Transverse colon (tissue), 4 donors: Measurements from ENCODE around the gene API5. TPM values are rescaled to one million over a fixed set of nuclear protein-coding genes. Genes with fewer than 3 reads are reported as not detected.

Experiments used
- DNase-seq: peaks from one replicate; pipeline ENCODE4 v3.0.0-alpha.2; 2019
- H3K27ac ChIP-seq, 4 donors: fragments of 200-600 bp; sonication (generic); 2 replicates each; pipeline ENCODE4 v1.5.1; 2016 to 2018; ENCODE audit warnings: inconsistent platforms in 4 of 4
- H3K27me3 ChIP-seq: fragments of 200-600 bp; sonication (generic); 2 replicates; pipeline ENCODE4 v1.5.1; 2017; ENCODE audit warnings: inconsistent platforms
- H3K36me3 ChIP-seq, 4 donors: fragments of 200-600 bp; sonication (generic); 2 replicates each; pipeline ENCODE4 v1.5.1; 2017 to 2019; ENCODE audit warnings: inconsistent platforms in 4 of 4
- H3K4me1 ChIP-seq, 4 donors: fragments of 200-600 bp; sonication (generic); 2 replicates each; pipeline ENCODE4 v1.5.1; 2017 to 2020; ENCODE audit warnings: inconsistent platforms in 4 of 4
- H3K4me3 ChIP-seq, 4 donors: fragments of 200-600 bp; sonication (generic); 1 replicate in 1 of 4; 2 replicates in 3 of 4; pipeline versions ENCODE4 v1.5.1 to v1.6.1; 2017 to 2019; ENCODE audit warnings: inconsistent platforms in 4 of 4
- H3K9me3 ChIP-seq, 2 donors: fragments of 200-600 bp; sonication (generic); 2 replicates each; pipeline ENCODE4 v1.5.1; 2017 to 2019; ENCODE audit warnings: inconsistent platforms in 2 of 2
- EP300 ChIP-seq: sonication (generic); formaldehyde crosslinking; IDR thresholded peaks from one replicate; pipeline ENCODE4 v1.6.1; 2017; ENCODE audit warnings: antibody characterized with exemption, low read depth
- POLR2A ChIP-seq: fragments of 450-650 bp; IDR thresholded peaks from one replicate; pipeline ENCODE4 v1.6.1; 2016; ENCODE audit warnings: antibody characterized with exemption, mild to moderate bottlenecking, moderate library complexity
- POLR2AphosphoS5 ChIP-seq, 3 donors: sonication (generic); formaldehyde crosslinking; IDR thresholded peaks; one replicate each; pipeline ENCODE4 v1.6.1; 2016; ENCODE audit warnings: antibody characterized with exemption in 3 of 3
- WGBS, 2 donors: methylation state at CpG; one replicate each; pipeline ENCODE4 v1.1.5; 2018; ENCODE audit warnings: low coverage in 1 of 2; 5-methylcytosine and 5-hydroxymethylcytosine counted together
- in situ Hi-C, 4 donors: fragments of 200-750 bp; cut with MboI; loops; one replicate each; pipeline versions ENCODE4 v1.15.0 to v1.15.1; 2017; ENCODE audit warnings: low sequenced_read_pairs in 3 of 4, low pct_ligation_motif_present in 1 of 4, low pct_unique_long_range_greater_than_20kb in 1 of 4
- intact Hi-C: fragments of 100-400 bp; cut with DNase I; formaldehyde crosslinking; loops from one replicate; pipeline ENCODE4 v1.15.1; 2023; ENCODE audit warnings: low total_unique reads
- total RNA-seq, 4 donors: library from RNA; depleted of rRNA; stranded (reverse); fragments of >200 nt; gene quantifications; one replicate each; pipeline ENCODE4 v1.1.0, GENCODE V29; 2016
- TF ChIP-seq, protein P1 (sequence below), 5 experiments: fragments of 200-600 bp in 3 of 5; fragments of 450-650 bp in 2 of 5; sonication (generic) in 3 of 5; IDR thresholded peaks; 1 replicate in 2 of 5; 2 replicates in 3 of 5; pipeline ENCODE4 v1.5.1; 2016 to 2017; ENCODE audit warnings: antibody characterized with exemption in 5 of 5, inconsistent platforms in 3 of 5, mild to moderate bottlenecking in 2 of 5, moderate library complexity in 1 of 5

Gene API5
- total RNA-seq, 4 donors from 2014 or later: 18.7 to 74.6 (median 46.6) TPM

DNA sequence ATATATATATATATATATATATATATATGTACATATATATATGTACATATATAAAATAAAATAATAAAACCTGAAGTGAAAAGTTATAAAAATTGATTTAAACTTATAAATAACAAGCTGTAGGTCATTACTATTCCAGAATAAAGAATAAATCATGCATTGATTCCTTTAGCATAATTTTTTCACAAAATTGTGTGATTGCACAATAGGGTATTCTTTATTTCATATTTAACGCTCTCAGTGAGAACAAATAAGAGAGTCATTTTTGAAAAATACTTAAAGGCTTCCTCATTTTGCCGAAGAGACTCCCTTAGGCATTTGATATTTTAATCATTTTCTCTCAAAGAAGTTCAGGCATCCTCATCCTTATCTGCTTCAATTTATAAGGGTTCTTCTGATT, 41.3 kb upstream of the API5 start:
- intact Hi-C loops: no loop called here
- H3K4me3 ChIP-seq: no peak overlapping the region
- no peaks in the 10 kb centered on the region for H3K9me3 ChIP-seq
- 89 to 91% methylated on average over 2 of the region's 2 CpGs for WGBS, 2 donors
- no peaks in the 10 kb centered on the region for H3K27me3 ChIP-seq
- no peak for TF ChIP-seq POLR2AphosphoS5 (IDR thresholded peaks at IDR 0.05)
- TF ChIP-seq EP300: no peak
- TF ChIP-seq, protein P1, sequence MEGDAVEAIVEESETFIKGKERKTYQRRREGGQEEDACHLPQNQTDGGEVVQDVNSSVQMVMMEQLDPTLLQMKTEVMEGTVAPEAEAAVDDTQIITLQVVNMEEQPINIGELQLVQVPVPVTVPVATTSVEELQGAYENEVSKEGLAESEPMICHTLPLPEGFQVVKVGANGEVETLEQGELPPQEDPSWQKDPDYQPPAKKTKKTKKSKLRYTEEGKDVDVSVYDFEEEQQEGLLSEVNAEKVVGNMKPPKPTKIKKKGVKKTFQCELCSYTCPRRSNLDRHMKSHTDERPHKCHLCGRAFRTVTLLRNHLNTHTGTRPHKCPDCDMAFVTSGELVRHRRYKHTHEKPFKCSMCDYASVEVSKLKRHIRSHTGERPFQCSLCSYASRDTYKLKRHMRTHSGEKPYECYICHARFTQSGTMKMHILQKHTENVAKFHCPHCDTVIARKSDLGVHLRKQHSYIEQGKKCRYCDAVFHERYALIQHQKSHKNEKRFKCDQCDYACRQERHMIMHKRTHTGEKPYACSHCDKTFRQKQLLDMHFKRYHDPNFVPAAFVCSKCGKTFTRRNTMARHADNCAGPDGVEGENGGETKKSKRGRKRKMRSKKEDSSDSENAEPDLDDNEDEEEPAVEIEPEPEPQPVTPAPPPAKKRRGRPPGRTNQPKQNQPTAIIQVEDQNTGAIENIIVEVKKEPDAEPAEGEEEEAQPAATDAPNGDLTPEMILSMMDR (IDR thresholded peaks at IDR 0.05): no peak
- TF ChIP-seq POLR2A: no peak
- no peak for DNase-seq
- no peaks in the 10 kb centered on the region for H3K4me1 ChIP-seq
- in situ Hi-C loops: no loop called here
- H3K36me3 ChIP-seq: no peaks in the 10 kb centered on the region
- H3K27ac ChIP-seq: no peak overlapping the region

GRCh38 chr11:43278193-43278956, 33.4 kb upstream of the API5 start:
- H3K27ac ChIP-seq: no peak overlapping the region

DNA sequence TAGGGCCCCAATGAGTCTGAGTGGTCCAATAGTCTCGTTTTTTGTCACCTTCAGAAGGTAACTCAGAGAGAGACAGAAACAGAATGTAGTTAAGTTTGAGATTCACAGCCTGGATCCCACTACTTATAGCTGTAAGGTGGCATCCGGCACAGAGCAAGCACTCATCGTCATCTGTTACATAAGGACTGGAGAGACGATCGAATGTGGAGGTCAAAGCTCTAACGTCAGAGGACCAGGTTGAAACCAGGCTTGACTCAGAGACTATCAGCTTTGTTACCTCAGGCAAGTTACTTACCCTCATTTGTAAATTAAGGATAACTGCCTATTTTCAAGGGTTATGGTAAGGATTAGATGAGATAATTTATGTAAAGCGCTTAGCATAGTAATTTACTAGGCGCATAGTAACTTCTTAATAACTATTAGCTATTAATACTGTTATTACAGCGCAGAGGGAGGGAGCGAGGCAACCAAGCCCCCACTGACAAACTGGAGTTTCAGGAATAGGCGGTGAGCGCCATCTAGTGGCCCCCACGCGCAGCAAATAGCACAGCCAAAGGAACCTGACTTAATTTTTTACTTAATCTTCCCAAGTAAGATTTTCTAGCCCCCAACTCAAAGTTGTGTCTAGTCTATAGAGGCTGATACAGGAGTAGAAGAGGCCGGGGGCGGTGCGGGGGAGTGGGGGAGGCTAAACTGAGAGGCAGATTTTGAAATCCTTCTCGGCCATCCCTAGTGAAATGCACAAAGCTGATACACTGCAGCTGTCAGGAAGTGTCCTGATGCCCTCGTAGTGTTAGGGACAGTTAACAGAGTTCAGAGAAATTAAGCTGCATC, 29.0 kb upstream of the API5 start:
- no peaks in the 10 kb centered on the region for H3K4me1 ChIP-seq
- 17 to 19% methylated on average over 7 to 19 of the region's 19 CpGs for WGBS, 2 donors
- H3K9me3 ChIP-seq: no peaks in the 10 kb centered on the region
- H3K36me3 ChIP-seq: no peaks in the 10 kb centered on the region
- H3K27me3 ChIP-seq: peaks cover 25% of the 10 kb centered on the region
- in situ Hi-C loops (loop anchor here (10.0 to 25.0 kb wide), 2 partner anchors 508 to 521 kb away; no protein-coding TSS in a partner anchor), intact Hi-C loops (no loop called here)
- H3K4me3 ChIP-seq: no peak overlapping the region
- H3K27ac ChIP-seq: no peak overlapping the region
- TF ChIP-seq, protein P1 (IDR thresholded peaks at IDR 0.05): peak; percentile 49 to 86 (median 81)
- TF ChIP-seq POLR2AphosphoS5 (IDR thresholded peaks at IDR 0.05) (no peak), EP300 (no peak), POLR2A (no peak)
- DNase-seq: peak; percentile 24

More at GRCh38 chr11:43278193-43278956, 33.4 kb upstream of the API5 start:
- DNase-seq: no peak
- no peaks in the 10 kb centered on the region for H3K9me3 ChIP-seq
- peaks cover 17% of the 10 kb centered on the region for H3K27me3 ChIP-seq
- in situ Hi-C loops (loop anchor here in 2 of 4 donors (25.0 kb wide), 1 partner anchor 516 kb away; no protein-coding TSS in a partner anchor), intact Hi-C loops (no loop called here)
- no peak for TF ChIP-seq POLR2AphosphoS5 (IDR thresholded peaks at IDR 0.05)
- TF ChIP-seq, protein P1 (IDR thresholded peaks at IDR 0.05): peak in 2 of 5 experiments; percentile 16 to 20
- TF ChIP-seq EP300: no peak
- H3K4me3 ChIP-seq: no peak overlapping the region
- H3K36me3 ChIP-seq: no peaks in the 10 kb centered on the region
- WGBS, 2 donors: 39 to 49% methylated on average over 3 to 9 of the region's 9 CpGs
- H3K4me1 ChIP-seq: no peaks in the 10 kb centered on the region

GRCh38 chr11:43285826-43286225, 26.0 kb upstream of the API5 start:
- DNase-seq: no peak
- TF ChIP-seq POLR2AphosphoS5 (IDR thresholded peaks at IDR 0.05) (no peak), EP300 (no peak), POLR2A (no peak)
- TF ChIP-seq, protein P1 (IDR thresholded peaks at IDR 0.05): no peak
- H3K4me1 ChIP-seq: no peaks in the 10 kb centered on the region
- H3K36me3 ChIP-seq: no peaks in the 10 kb centered on the region
- peaks cover 25% of the 10 kb centered on the region for H3K27me3 ChIP-seq
- intact Hi-C loops (no loop called here), in situ Hi-C loops (loop anchor here (10.0 to 25.0 kb wide), 2 partner anchors 511 to 524 kb away; no protein-coding TSS in a partner anchor)
- no peak overlapping the region for H3K4me3 ChIP-seq
- H3K27ac ChIP-seq: no peak overlapping the region
- no peaks in the 10 kb centered on the region for H3K9me3 ChIP-seq
- WGBS, 2 donors: 60 to 64% methylated on average over 3 to 4 of the region's 4 CpGs
